Measurements from ENCODE around the gene PNPLA2. TPM values are rescaled to one million over a fixed set of nuclear protein-coding genes. Genes with fewer than 3 reads are reported as not detected.
A peak's percentile ranks its signal among the peaks of the same experiment; 100 is the strongest.

PNPLA2 gene
- total RNA-seq = 174 TPM

DNA sequence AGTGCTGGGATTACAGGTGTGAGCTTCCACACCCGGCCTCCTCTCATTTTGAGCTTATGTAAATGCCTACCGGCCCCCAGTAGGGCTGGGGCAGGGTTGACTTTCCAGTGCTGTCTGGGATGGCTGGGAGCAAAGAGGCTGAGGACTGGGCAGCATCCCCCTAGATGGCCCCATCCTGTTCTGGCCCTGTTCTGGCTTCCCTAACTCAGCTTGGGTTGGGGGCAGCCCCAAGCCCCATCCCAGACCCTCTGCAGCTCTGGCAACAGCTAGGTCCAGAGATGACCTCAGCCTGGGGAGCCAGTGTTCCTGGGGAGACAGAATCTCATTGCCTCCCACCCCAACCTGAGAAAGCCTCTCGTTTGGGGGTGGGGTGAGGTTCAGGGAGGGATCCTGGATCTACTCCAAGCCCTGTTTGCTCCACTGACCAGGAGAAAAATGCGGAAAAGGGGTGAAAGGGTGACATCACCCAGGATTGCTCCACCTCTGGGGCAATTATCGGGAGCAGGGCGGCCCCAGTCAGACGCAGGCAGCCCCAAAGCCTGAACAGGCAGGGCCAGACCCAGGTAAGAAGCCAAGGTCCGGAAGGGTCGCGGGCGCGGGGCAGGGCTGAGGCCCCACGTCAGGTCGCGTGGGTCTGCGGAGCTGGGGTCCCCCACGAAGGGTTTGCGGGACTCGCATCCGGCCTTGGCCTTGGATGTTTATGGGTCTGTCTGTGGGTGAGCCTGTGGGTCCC lies at the start of gene PNPLA2:
PNPLA2 (plus strand) TSS at position 519 of the 733 bp plus-strand sequence. CDS start 805 bp downstream, outside the sequence.
- intact Hi-C loops (cut with DNase I) = no loop called here
- ATAC-seq (peak; percentile 57), DNase-seq (ENCODE audit: low spot score) (no peak)

GRCh38 chr11:769887-770641 lies 48.6 kb upstream of the PNPLA2 start:
- DNase-seq (ENCODE audit: low spot score) = no peak
- intact Hi-C loops (cut with DNase I) = no loop called here
- ATAC-seq = no peak

DNA sequence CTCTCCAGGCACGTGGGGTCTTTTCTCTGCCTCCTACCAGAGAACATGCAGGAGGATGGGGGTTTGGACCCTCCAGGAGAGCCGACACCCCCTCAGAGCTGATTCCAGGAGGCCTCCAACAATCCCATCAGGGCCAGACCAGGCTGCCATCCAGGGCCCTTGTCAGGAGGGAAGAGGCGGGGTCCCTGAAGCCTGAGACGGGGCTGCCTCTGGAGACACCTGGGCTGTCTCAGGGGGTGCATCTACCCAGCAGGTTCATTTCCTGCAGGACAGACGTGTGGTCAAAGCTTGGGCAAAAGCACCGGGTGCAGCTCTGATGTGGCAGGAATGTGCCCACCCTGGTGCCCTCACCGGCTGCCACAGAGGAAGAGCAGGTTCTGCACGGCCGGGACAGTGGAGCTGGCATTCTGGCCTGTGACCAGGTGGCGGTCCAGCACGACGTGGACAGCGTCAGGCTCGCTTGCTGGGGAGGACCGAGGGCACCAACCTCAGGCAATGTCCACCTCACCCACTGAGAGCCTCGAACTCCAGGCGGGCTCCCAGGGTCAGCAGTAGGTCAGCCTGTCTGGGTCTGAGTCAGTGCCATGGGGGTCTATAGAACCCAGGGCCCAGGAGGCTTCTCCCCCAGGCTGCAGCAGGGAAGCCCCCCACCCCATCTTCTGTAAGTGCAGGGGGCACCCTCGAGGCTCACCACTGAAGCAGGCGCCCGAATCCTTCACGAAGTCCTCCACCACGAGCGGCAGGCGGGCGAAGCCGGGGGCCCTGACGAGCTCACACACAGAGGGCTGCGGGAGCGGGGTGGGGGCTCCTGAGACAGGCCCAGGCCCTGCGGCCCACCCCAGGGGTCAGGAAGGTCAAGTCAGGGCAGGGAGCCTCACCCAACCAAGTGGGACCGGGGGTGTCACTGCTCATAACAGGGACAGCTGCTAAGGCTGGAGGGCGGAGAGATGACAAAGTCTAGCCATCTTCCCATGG lies 47.8 kb upstream of the PNPLA2 start:
- DNase-seq (ENCODE audit: low spot score) (no peak), ATAC-seq (no peak)
- intact Hi-C loops (cut with DNase I) = no loop called here

DNA sequence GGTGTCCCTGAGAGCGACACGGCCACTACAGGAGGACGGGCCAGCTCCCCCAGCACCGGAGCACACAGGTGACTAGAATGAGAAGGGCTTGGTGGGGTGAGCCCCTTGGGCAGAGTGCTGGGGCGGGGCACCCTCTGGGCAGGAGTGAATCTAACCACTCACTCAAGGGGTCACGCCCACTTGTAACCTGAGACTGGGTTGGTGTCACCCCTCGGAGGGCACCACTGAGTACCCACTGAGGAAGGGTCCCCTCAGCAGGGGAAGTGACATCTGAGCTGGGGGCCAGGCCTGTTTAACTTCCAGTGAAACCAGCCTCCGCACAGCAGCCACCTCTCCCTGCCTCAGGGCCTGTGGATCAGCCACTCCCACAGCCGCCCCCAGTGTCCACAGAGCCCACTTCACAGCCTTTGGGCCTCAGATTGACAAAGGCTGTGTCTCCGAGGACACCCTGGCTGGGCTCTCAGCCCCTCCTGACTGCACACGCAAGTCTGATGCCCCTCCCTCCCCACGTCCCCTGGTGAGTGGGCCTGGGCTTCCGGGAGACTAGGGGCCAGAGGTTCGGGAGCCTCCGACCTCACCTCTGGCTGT lies 47.0 kb upstream of the PNPLA2 start:
- DNase-seq (ENCODE audit: low spot score) (no peak), ATAC-seq (no peak)
- intact Hi-C loops (cut with DNase I) = no loop called here

DNA sequence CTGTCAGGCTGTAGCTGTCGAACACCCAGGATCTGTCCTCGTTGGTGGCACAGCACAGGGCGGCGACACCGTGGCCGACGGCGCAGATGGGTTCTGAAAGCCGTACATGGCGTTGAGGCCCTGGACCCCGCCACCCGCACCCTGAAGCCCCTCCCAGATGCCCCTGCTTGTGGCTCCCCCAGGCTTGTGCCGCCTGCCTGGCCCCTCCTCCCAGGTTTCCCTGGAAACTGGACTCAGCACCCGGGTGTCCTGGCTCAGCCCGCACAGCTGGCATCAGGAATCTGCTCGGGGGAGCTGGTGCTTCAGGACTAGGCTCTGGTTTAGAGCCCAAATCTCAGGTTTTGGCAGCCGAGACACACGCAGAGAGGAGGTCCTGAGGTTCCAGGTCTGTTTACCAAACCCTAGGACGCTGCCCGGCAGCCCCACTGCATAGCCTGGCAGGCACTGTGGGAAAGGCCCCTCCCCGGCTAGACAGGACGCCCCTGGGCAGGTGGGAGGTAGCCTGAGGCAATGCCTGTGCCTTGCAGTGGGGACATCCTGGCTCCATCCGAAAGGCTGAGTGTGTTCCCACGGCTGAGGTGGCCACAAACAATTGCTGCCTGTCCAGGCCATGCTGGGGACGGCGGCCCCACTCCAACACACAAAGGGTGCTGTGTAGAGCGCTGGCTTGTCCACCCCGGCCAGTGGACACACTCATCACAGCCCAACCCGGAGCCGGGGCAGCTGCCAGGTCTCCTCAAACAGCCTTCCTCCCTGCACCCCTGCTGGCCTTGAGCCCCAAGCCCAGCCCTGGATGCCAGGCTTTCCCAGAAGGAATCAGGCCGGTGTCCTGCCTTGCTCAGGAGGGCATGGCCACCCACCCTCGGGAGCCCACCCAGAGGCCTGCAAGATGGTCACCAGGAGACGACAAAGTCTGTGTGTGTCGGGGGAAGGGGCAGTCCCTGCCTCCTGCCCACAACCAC lies 46.0 kb upstream of the PNPLA2 start:
- intact Hi-C loops (cut with DNase I) = no loop called here
- no peak for DNase-seq (ENCODE audit: low spot score)
- peak; percentile 37 for ATAC-seq

DNA sequence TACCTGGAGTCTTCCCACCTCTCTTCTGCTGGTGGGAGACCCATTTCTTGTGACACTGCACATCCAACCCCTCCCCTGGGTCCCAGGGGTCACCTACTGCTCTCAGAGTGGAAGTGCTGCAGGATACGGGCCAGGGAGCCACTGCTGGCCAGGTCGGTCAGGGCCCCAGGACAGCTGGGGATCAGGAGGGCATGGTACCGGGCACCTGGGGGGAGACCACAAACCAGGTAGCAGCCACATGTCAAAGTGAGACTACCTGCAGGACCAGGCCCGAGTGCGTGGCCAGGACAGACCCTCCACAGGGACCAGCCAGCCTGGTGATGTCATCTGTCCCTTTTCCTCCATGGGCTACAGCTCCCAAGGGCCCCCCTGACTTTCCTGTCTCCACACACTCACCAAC lies 45.3 kb upstream of the PNPLA2 start:
- ATAC-seq = no peak
- no peak for DNase-seq (ENCODE audit: low spot score)

GRCh38 chr11:773830-774229 lies 44.9 kb upstream of the PNPLA2 start:
- no peak for ATAC-seq
- intact Hi-C loops (cut with DNase I) = no loop called here
- DNase-seq (ENCODE audit: low spot score) = no peak

More for the DNA sequence above, 45.3 kb upstream of the PNPLA2 start:
- intact Hi-C loops (cut with DNase I) = no loop called here

GRCh38 chr11:774873-775592 lies 43.7 kb upstream of the PNPLA2 start:
- DNase-seq (ENCODE audit: low spot score) = no peak
- intact Hi-C loops (cut with DNase I) = no loop called here

DNA sequence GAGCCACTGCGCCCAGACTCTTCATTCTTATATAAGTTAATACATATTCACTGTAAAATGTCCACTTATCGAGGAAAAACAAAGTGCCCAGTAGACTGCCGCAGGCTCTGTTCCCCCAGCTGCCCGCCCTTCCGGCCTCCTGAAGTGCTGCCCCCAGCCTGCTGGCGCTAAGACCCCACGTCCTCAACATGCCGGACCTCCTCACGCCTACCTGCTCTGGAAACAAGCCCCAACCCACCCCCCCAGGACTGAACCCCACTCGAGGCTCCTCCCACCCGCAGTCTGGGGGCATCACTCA lies 42.5 kb upstream of the PNPLA2 start:
- intact Hi-C loops (cut with DNase I) = no loop called here
- no peak for ATAC-seq
- DNase-seq (ENCODE audit: low spot score) = no peak

More at GRCh38 chr11:774873-775592, 43.7 kb upstream of the PNPLA2 start:
- no peak for ATAC-seq

- DNase-seq (ENCODE audit: low spot score) = no peak
- intact Hi-C loops (cut with DNase I) = no loop called here
- peak; percentile 2 for ATAC-seq
Measured at GRCh38 chr11:776561-777287, 42.0 kb upstream of the PNPLA2 start.

- DNase-seq (ENCODE audit: low spot score) (peak; percentile 96), ATAC-seq (peak; percentile 87)
- intact Hi-C loops (cut with DNase I) = no loop called here
Measured at GRCh38 chr11:777288-778255, 41.1 kb upstream of the PNPLA2 start, which contains the start of gene GATD1. TSS of gene GATD1 (minus strand) at chr11:777487. CDS start at chr11:777462, 25 bp downstream.

DNA sequence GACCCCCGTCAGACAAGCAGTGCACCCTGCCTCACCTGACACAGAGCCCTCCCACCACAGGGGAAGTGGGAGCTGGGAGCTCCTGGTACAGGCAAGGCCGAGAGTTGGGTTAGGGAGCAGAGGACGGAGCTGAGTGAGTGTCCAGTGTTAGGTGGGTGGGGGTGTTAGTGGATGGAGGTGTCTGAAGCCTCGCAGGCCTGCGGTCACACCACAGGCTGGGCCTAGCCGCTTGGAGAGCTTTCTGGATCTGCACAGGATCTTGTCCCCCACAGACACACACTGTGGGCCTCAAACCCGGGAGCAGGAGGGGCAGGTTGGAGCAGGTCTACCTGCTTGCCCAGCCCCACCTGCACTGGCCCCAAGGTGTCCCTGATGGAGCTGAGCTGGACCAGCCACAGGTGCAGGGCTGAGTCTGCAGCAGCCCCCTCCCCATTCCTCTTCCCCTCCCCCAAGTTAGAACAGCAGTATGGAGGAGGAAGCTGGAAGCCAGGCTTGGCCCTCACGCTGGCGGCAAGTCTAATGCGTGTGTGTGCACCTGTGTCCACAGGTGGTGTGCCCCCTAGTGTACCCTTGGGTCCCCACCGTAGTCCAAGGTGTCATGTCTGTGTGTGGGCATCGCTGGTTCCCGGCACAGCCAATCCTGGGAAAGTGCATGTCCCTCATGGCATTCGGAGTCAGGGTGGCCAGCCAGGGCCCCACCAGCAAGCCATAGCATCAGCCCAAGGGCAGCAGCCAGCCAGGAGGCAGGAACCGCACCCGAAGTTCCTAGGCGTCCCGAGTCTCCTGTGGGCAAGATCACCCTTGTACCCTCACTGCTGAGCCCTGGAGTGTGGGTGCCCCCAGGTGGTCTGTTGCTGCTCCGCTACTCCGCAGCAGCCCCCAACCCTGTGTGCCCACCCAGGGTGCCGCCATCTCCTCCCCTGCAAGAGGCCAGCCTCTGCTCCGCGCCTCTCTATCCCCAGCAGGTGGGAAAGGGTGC lies 39.4 kb upstream of the PNPLA2 start:
- intact Hi-C loops (cut with DNase I) = no loop called here
- no peak for ATAC-seq
- DNase-seq (ENCODE audit: low spot score) = no peak

DNA sequence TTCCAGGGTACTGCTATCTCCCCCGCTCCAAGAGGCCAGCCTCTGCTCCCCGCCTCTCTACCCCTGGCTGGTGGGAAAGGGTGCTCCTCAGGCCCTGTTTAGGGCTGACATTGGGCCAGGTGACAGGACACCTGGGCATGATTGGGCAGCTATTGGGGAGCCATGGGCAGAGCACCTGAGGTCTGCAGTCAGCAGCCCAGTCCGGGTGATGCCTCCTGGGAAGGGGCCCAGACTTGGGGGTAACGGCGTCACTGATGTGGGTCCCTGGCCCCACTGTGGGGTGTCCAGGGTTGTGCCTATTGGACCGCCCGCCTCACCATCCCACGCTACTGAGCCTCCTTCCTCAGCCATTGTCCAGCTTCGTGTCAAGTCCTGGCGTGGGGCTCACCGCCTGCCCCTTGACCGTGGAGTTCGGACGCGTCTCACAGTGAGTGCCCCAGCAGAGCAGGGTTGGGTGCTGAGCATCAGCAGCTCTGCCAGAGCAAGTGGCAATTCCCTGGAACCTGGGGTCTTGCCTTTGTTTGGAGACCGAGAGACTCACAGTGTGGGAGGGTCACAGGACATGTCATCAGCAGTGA lies 38.7 kb upstream of the PNPLA2 start:
- intact Hi-C loops (cut with DNase I) = no loop called here

More for the DNA sequence above, 38.7 kb upstream of the PNPLA2 start:
- ATAC-seq = no peak
- DNase-seq (ENCODE audit: low spot score) = no peak

Data from sciatic nerve (tissue), 2 donors.